Muscle of leg (tissue), 11 donors: Measurements from ENCODE around the gene OR51G1. TPM values are rescaled to one million over a fixed set of nuclear protein-coding genes. Genes with fewer than 3 reads are reported as not detected.

ENCODE experiments used
- DNase-seq: peaks from one replicate; pipeline ENCODE4 v3.0.0; 2013
- H3K27ac ChIP-seq: one replicate; pipeline ENCODE4 v1.5.1; 2013; ENCODE audit warnings: mild to moderate bottlenecking, low read length, control low read depth
- H3K27me3 ChIP-seq: one replicate; pipeline ENCODE4 v1.6.1; 2013; ENCODE audit warnings: low read length; ENCODE audit not compliant: control insufficient read depth, insufficient read depth
- H3K36me3 ChIP-seq: one replicate; pipeline ENCODE4 v1.6.1; 2013; ENCODE audit warnings: low read length; ENCODE audit not compliant: control insufficient read depth, insufficient read depth
- H3K4me1 ChIP-seq: one replicate; pipeline ENCODE4 v1.6.1; 2013; ENCODE audit warnings: low read length; ENCODE audit not compliant: control insufficient read depth, insufficient read depth
- H3K4me3 ChIP-seq: one replicate; pipeline ENCODE4 v1.5.1; 2013; ENCODE audit warnings: low read length, control low read depth
- H3K9me3 ChIP-seq: replicated peaks from 2 replicates; pipeline ENCODE4 v1.6.1; 2013; ENCODE audit warnings: low read depth, low read length; ENCODE audit not compliant: control insufficient read depth
- WGBS: methylation state at CpG from one replicate; pipeline ENCODE4 v1.1.5; 2013; ENCODE audit warnings: missing lambda C conversion rate; ENCODE audit not compliant: insufficient coverage; 5-methylcytosine and 5-hydroxymethylcytosine counted together
- polyA plus RNA-seq, 8 donors: library from polyadenylated mRNA; unstranded; fragments of 120-200 nt; gene quantifications; one replicate each; pipeline versions ENCODE4 v1.2.1 to v1.2.3, GENCODE V29; 2013; ENCODE audit warnings: inconsistent platforms in 1 of 8, low replicate concordance in 1 of 8; ENCODE audit not compliant: insufficient read length in 8 of 8, insufficient read depth in 1 of 8
- total RNA-seq: library from RNA; stranded (reverse); fragments of 120-200 nt; gene quantifications from one replicate; pipeline ENCODE4 v1.2.4, GENCODE V29; 2013

The OR51G1 gene
- total and polyA plus RNA-seq, 9 donors, result not detected

GRCh38 chr11:4921796-4922195, 2.3 kb downstream of the OR51G1 start:
- WGBS, result no CpG with 5 or more reads among the region's 1 CpG
- Histone ChIP-seq H3K4me1 (no peaks in the 10 kb centered on the region), H3K36me3 (no peaks in the 10 kb centered on the region), H3K27ac (no peak overlapping the region), H3K27me3 (no peaks in the 10 kb centered on the region), H3K4me3 (no peak overlapping the region), H3K9me3 (no peaks in the 10 kb centered on the region)
- no peak for DNase-seq

- WGBS, result 71% methylated on average over 1 of the region's 4 CpGs
- DNase-seq, result no peak
- H3K27me3 ChIP-seq, result no peaks in the 10 kb centered on the region
Observed at GRCh38 chr11:4919250-4919649, 4.9 kb downstream of the OR51G1 start, which contains the start of gene OR51G2. Gene OR51G2 (minus strand): TSS chr11:4919350. CDS start chr11:4915663, 3,687 bp downstream.

GRCh38 chr11:4916581-4916980, 7.6 kb downstream of the OR51G1 start:
- H3K27ac ChIP-seq, result no peak overlapping the region
- no peaks in the 10 kb centered on the region for H3K4me1 ChIP-seq
- H3K27me3 ChIP-seq, result no peaks in the 10 kb centered on the region
- no peaks in the 10 kb centered on the region for H3K9me3 ChIP-seq
- no peak for DNase-seq
- no peaks in the 10 kb centered on the region for H3K36me3 ChIP-seq
- no peak overlapping the region for H3K4me3 ChIP-seq

More at GRCh38 chr11:4919250-4919649, 4.9 kb downstream of the OR51G1 start, which contains the start of gene OR51G2:
- H3K36me3 ChIP-seq, result no peaks in the 10 kb centered on the region
- no peaks in the 10 kb centered on the region for H3K4me1 ChIP-seq
- H3K9me3 ChIP-seq, result no peaks in the 10 kb centered on the region
- no peak within 1 kb of the TSS for H3K27ac ChIP-seq
- H3K4me3 ChIP-seq, result no peak within 1 kb of the TSS

- Histone ChIP-seq H3K27ac (no peak within 1 kb of the TSS), H3K4me1 (no peaks in the 10 kb centered on the region), H3K9me3 (no peaks in the 10 kb centered on the region), H3K4me3 (no peak within 1 kb of the TSS), H3K27me3 (no peaks in the 10 kb centered on the region), H3K36me3 (no peaks in the 10 kb centered on the region)
- no peak for DNase-seq
Observed at GRCh38 chr11:4903484-4903883, 20.7 kb downstream of the OR51G1 start, which contains the start of gene OR51A7. Gene OR51A7 (plus strand): TSS chr11:4903783. CDS start chr11:4907370, 3,587 bp downstream.

GRCh38 chr11:4891996-4892640, 32.0 kb downstream of the OR51G1 start:
- no CpG with 5 or more reads among the region's 1 CpG for WGBS
- Histone ChIP-seq H3K27me3 (no peaks in the 10 kb centered on the region), H3K4me1 (no peaks in the 10 kb centered on the region), H3K36me3 (no peaks in the 10 kb centered on the region), H3K4me3 (no peak overlapping the region), H3K9me3 (no peaks in the 10 kb centered on the region), H3K27ac (no peak overlapping the region)
- DNase-seq, result peak; percentile 63

- DNase-seq, result no peak
- Histone ChIP-seq H3K9me3 (no peaks in the 10 kb centered on the region), H3K36me3 (no peaks in the 10 kb centered on the region), H3K27ac (no peak overlapping the region), H3K27me3 (no peaks in the 10 kb centered on the region), H3K4me1 (no peaks in the 10 kb centered on the region), H3K4me3 (no peak overlapping the region)
- WGBS, result 85% methylated on average over 2 of the region's 2 CpGs
Observed at GRCh38 chr11:4890279-4890678, 33.9 kb downstream of the OR51G1 start.

GRCh38 chr11:4887591-4887990, 36.5 kb downstream of the OR51G1 start:
- H3K27me3 ChIP-seq, result no peaks in the 10 kb centered on the region
- no peak for DNase-seq
- H3K4me3 ChIP-seq, result no peak overlapping the region
- no peaks in the 10 kb centered on the region for H3K9me3 ChIP-seq
- peaks cover under 1% of the 10 kb centered on the region for H3K4me1 ChIP-seq
- no peak overlapping the region for H3K27ac ChIP-seq
- WGBS, result no CpG with 5 or more reads among the region's 1 CpG
- no peaks in the 10 kb centered on the region for H3K36me3 ChIP-seq

- Histone ChIP-seq H3K4me3 (no peak overlapping the region), H3K36me3 (no peaks in the 10 kb centered on the region), H3K27ac (no peak overlapping the region), H3K9me3 (no peaks in the 10 kb centered on the region), H3K27me3 (no peaks in the 10 kb centered on the region), H3K4me1 (peaks cover 9% of the 10 kb centered on the region)
- no peak for DNase-seq
- no CpG with 5 or more reads among the region's 3 CpGs for WGBS
Observed at GRCh38 chr11:4886186-4886585, 38.0 kb downstream of the OR51G1 start.

- WGBS, result 57% methylated on average over 1 of the region's 3 CpGs
Observed at GRCh38 chr11:4884361-4884760, 39.8 kb downstream of the OR51G1 start.

GRCh38 chr11:4882543-4882942, 41.6 kb downstream of the OR51G1 start:
- Histone ChIP-seq H3K4me1 (peaks cover 9% of the 10 kb centered on the region), H3K36me3 (no peaks in the 10 kb centered on the region)
- 87% methylated on average over 3 of the region's 5 CpGs for WGBS

More at GRCh38 chr11:4884361-4884760, 39.8 kb downstream of the OR51G1 start:
- DNase-seq, result peak; percentile 66
- Histone ChIP-seq H3K27me3 (no peaks in the 10 kb centered on the region), H3K27ac (no peak overlapping the region), H3K4me1 (peaks cover 9% of the 10 kb centered on the region), H3K36me3 (no peaks in the 10 kb centered on the region), H3K9me3 (no peaks in the 10 kb centered on the region), H3K4me3 (no peak overlapping the region)

More at GRCh38 chr11:4882543-4882942, 41.6 kb downstream of the OR51G1 start:
- Histone ChIP-seq H3K9me3 (no peaks in the 10 kb centered on the region), H3K27me3 (no peaks in the 10 kb centered on the region), H3K27ac (no peak overlapping the region), H3K4me3 (no peak overlapping the region)
- no peak for DNase-seq
